K562 (cell line): ENCODE results near the gene CLSTN1. TPM values are rescaled to one million over a fixed set of nuclear protein-coding genes. Genes with fewer than 3 reads are reported as not detected.

ENCODE experiments used
- ATAC-seq: fragments of 200-7000 bp; cut with Tn5 transposase; 3 replicates; pipeline ENCODE4 v1.9.1; 2020; ENCODE audit warnings: moderate library complexity
- BruUV-seq: library from RNA; stranded (reverse); fragments of 400-500 nt; replicated peaks from 2 replicates; lab custom pipeline; 2021; lab: Mats Ljungman, UMichigan
- CTCF ChIA-PET: fragments of 300-600 bp; formaldehyde crosslinking; extraction: SDS; loops from one replicate; lab custom pipeline; 2021; ENCODE audit warnings: low intra/inter-chr PET ratio; lab: Yijun Ruan, JAX
- POLR2A ChIA-PET: fragments of 300-600, 350-650 bp; sonication (Branson Sonifier 250); formaldehyde crosslinking; extraction: SDS; loops from one replicate; lab custom pipeline; 2021; ENCODE audit warnings: antibody characterized with exemption, inconsistent platforms; lab: Yijun Ruan, JAX
- DNase-seq, 4 experiments: peaks; one replicate each; pipeline versions ENCODE4 v3.0.0 to v3.0.0-alpha.2; 2011 to 2018; ENCODE audit warnings: low spot score in 3 of 4, mixed read lengths in 3 of 4; ENCODE audit errors: extremely low read depth in 1 of 4
- FAIRE-seq: peaks from 2 replicates; lab custom pipeline; 2011; peaks lifted over from hg19 to GRCh38; lab: Jason Lieb, UNC
- H2AFZ ChIP-seq: 2 replicates; pipeline ENCODE4 v1.6.0; 2011; ENCODE audit warnings: low read depth, low read length, control low read depth, inconsistent platforms
- H3K27ac ChIP-seq: fragments of 200-600 bp; 3 replicates; pipeline ENCODE4 v1.8.0; 2011; ENCODE audit warnings: low read depth, mild to moderate bottlenecking, control low read depth, inconsistent platforms, low read length, moderate library complexity, mixed read lengths; ENCODE audit errors: extremely low read depth
- H3K27me3 ChIP-seq, 2 experiments: fragments of 300-600 bp in 1 of 2; 2 replicates in 1 of 2; 3 replicates in 1 of 2; pipeline versions ENCODE4 v1.6.0 to v1.8.0; 2011; ENCODE audit warnings: inconsistent platforms in 2 of 2, low read length in 2 of 2, mild to moderate bottlenecking in 1 of 2, mixed read lengths in 1 of 2, moderate library complexity in 1 of 2; ENCODE audit not compliant: control insufficient read depth in 2 of 2, insufficient read depth in 2 of 2
- H3K36me3 ChIP-seq: fragments of 300-600 bp; 3 replicates; pipeline ENCODE4 v1.8.0; 2011; ENCODE audit warnings: mild to moderate bottlenecking, low read length, inconsistent platforms; ENCODE audit not compliant: control insufficient read depth, insufficient read depth
- H3K4me1 ChIP-seq, 2 experiments: fragments of 200-600 bp in 1 of 2; replicated peaks in 1 of 2; 2 replicates in 1 of 2; 3 replicates in 1 of 2; pipeline versions ENCODE4 v1.5.1 to v1.8.0; 2011; ENCODE audit warnings: inconsistent platforms in 2 of 2, low read length in 2 of 2, mild to moderate bottlenecking in 1 of 2, mixed read lengths in 1 of 2, moderate library complexity in 1 of 2; ENCODE audit not compliant: control insufficient read depth in 2 of 2, insufficient read depth in 2 of 2
- H3K4me2 ChIP-seq: 2 replicates; pipeline ENCODE4 v1.6.1; 2011; ENCODE audit warnings: low read length, control low read depth, inconsistent platforms, mixed read lengths; ENCODE audit not compliant: insufficient read depth
- H3K4me3 ChIP-seq: fragments of 200-600 bp; sonication (generic), shearing (Covaris generic); 2 replicates; pipeline ENCODE4 v1.5.1; 2016; ENCODE audit warnings: control low read depth, inconsistent platforms
- H3K79me2 ChIP-seq: fragments of 200-600 bp; 3 replicates; pipeline ENCODE4 v1.8.0; 2011; ENCODE audit warnings: low read length, inconsistent platforms; ENCODE audit not compliant: control insufficient read depth, insufficient read depth
- H3K9ac ChIP-seq, 2 experiments: 2 replicates each; pipeline versions ENCODE4 v1.6.0 to v1.6.1; 2011; ENCODE audit warnings: low read depth in 2 of 2, low read length in 2 of 2, control low read depth in 1 of 2, inconsistent platforms in 1 of 2, mild to moderate bottlenecking in 1 of 2, mixed read lengths in 1 of 2; ENCODE audit not compliant: insufficient read depth in 1 of 2
- H3K9me1 ChIP-seq: one replicate; pipeline ENCODE4 v1.6.0; 2011; ENCODE audit warnings: inconsistent platforms, mild to moderate bottlenecking, low read length, moderate library complexity; ENCODE audit not compliant: control insufficient read depth, insufficient read depth
- H3K9me3 ChIP-seq: replicated peaks from 2 replicates; pipeline ENCODE4 v1.5.1; 2011; ENCODE audit warnings: low read depth, low read length, inconsistent platforms; ENCODE audit not compliant: control insufficient read depth, insufficient read depth
- H4K20me1 ChIP-seq: replicated peaks from 2 replicates; pipeline ENCODE4 v1.6.1; 2011; ENCODE audit warnings: low read length, inconsistent platforms, mixed read lengths; ENCODE audit not compliant: control insufficient read depth, insufficient read depth
- BDP1 ChIP-seq: IDR thresholded peaks from 3 replicates; pipeline ENCODE4 v1.6.1; 2011; ENCODE audit not compliant: insufficient read length, insufficient read depth
- E2F6 ChIP-seq, 2 experiments: IDR thresholded peaks; 2 replicates each; pipeline ENCODE4 v1.6.1; 2011; ENCODE audit warnings: borderline replicate concordance in 1 of 2, control low read depth in 1 of 2, low read depth in 1 of 2, low read length in 1 of 2, mild to moderate bottlenecking in 1 of 2, mixed read lengths in 1 of 2, moderate library complexity in 1 of 2; ENCODE audit not compliant: insufficient read depth in 1 of 2, insufficient read length in 1 of 2, poor library complexity in 1 of 2, severe bottlenecking in 1 of 2; ENCODE audit errors: extremely low read depth in 1 of 2
- ELK1 ChIP-seq: sonication (generic); formaldehyde crosslinking; IDR thresholded peaks from 2 replicates; pipeline ENCODE4 v1.8.1; 2022; ENCODE audit warnings: missing genetic modification reagents
- GABPB2 ChIP-seq: fragments of 250-450 bp; sonication (Bioruptor Pico); conservative IDR thresholded peaks from 2 replicates; pipeline ENCODE4 v1.5.1; 2021; ENCODE audit warnings: mild to moderate bottlenecking
- SLC30A9 ChIP-seq: fragments of 250-450 bp; sonication (Bioruptor Pico); IDR thresholded peaks from 2 replicates; pipeline ENCODE4 v1.8.0; 2022; ENCODE audit warnings: mild to moderate bottlenecking, moderate library complexity
- SRSF1 ChIP-seq: fragments of 200-400 bp; formaldehyde crosslinking; IDR thresholded peaks from 2 replicates; pipeline ENCODE4 v1.6.1; 2017; ENCODE audit warnings: mild to moderate bottlenecking, low read depth, low read length, moderate library complexity
- ZNF121 ChIP-seq: sonication (generic); formaldehyde crosslinking; conservative IDR thresholded peaks from 2 replicates; pipeline ENCODE4 v1.8.0; 2022; ENCODE audit warnings: missing genetic modification reagents
- WGBS: fragments of 100-300 bp; shearing (Covaris generic); methylation state at CpG from one replicate; pipeline ENCODE4 v1.1.6; 2016; ENCODE audit warnings: low coverage, mixed read lengths; ENCODE audit not compliant: insufficient coverage; ENCODE audit errors: missing lambda C conversion rate; 5-methylcytosine and 5-hydroxymethylcytosine counted together
- in situ Hi-C: fragments of 300-500 bp; cut with MboI; formaldehyde crosslinking; loops from 4 replicates; pipeline ENCODE4 v1.15.0; 2018; ENCODE audit warnings: inconsistent platforms, mixed read lengths
- intact Hi-C: fragments of 100-400 bp; cut with micrococcal nuclease; formaldehyde crosslinking; loops from 2 replicates; pipeline ENCODE4 v1.14.2; 2022
- polyA plus RNA-seq, 8 experiments: library from polyadenylated mRNA; depleted of rRNA in 4 of 8; stranded (reverse) in 5 of 8; unstranded in 3 of 8; fragments of >200 nt; fragmentation: Nextera tagmentation in 2 of 8; fragmentation: Illumina TruSeq in 1 of 8; extraction: Ambion mirVana in 2 of 8; extraction: Trizol in 1 of 8; gene quantifications; 2 replicates each; pipeline versions ENCODE4 v1.2.1 to v1.2.3, GENCODE V29; 2011 to 2014; ENCODE audit warnings: inconsistent platforms in 1 of 8, missing spikeins in 1 of 8
- total RNA-seq, 7 experiments: library from RNA; depleted of rRNA in 6 of 7; stranded (reverse); fragments of >200 nt in 6 of 7; fragmentation: Illumina TruSeq in 2 of 7; extraction: Trizol in 2 of 7; gene quantifications; 2 replicates each; pipeline versions ENCODE4 v1.2.1 to v1.2.3, GENCODE V29; 2011 to 2021; ENCODE audit warnings: low replicate concordance in 1 of 7

Gene CLSTN1
- total and polyA plus RNA-seq, 9 of the 15 experiments (the other 6 are each of a cell fraction or from before 2014, with no cell fraction given), result 1.1 to 32.5 (median 13.3) TPM

- Histone ChIP-seq H4K20me1 (no peaks in the 10 kb centered on the region), H3K36me3 (peaks cover 9% of the 10 kb centered on the region; the same call in 2 of the 3 replicates), H2AFZ (no peak overlapping the region), H3K79me2 (peaks cover 7% of the 10 kb centered on the region), H3K4me2 (no peak overlapping the region), H3K9me1 (no peaks in the 10 kb centered on the region), H3K9me3 (no peaks in the 10 kb centered on the region), H3K4me1 (peaks cover 28 to 40% of the 10 kb centered on the region in 2 experiments), H3K4me3 (no peak overlapping the region), H3K9ac (no peak overlapping the region), H3K27ac (no peak overlapping the region), H3K27me3 (no peaks in the 10 kb centered on the region)
- WGBS, result 70% methylated on average over 9 of the region's 9 CpGs
- POLR2A ChIA-PET, result interaction anchor here (0.5 to 0.7 kb wide), 3 partner anchors 40 to 968 kb away, joined by 3 to 4 read pairs (median 3); no protein-coding TSS in a partner anchor
- in situ Hi-C loops (no loop called here), intact Hi-C loops (no loop called here)
- no TSS peak for BruUV-seq
- FAIRE-seq, result no peak
- no peak for TF ChIP-seq SLC30A9
- TF ChIP-seq GABPB2 (CRISPR knock-in tag), result no peak
- no peak for TF ChIP-seq E2F6 (IDR thresholded peaks at IDR 0.05; ENCODE audit: borderline replicate concordance in 1 of 2, extremely low read depth in 1 of 2, insufficient read depth in 1 of 2, insufficient read length in 1 of 2, low read depth in 1 of 2, low read length in 1 of 2, poor library complexity in 1 of 2, severe bottlenecking in 1 of 2)
- TF ChIP-seq BDP1, result no peak
- TF ChIP-seq SRSF1, result no peak
- TF ChIP-seq ELK1 (CRISPR knock-in tag), result no peak
- peak; percentile 97 for TF ChIP-seq ZNF121
- DNase-seq, result no peak
- ATAC-seq, result no peak
- CTCF ChIA-PET, result no interaction called here
These were observed 112.2 kb downstream of the CLSTN1 start for GRCh38 chr1:9711466-9712020.
